Suprapubic skin (tissue), 4 donors: ENCODE results near the gene IFIT3.

Source experiments
- POLR2A ChIP-seq, 2 donors: fragments of 450-650 bp; IDR thresholded peaks; one replicate each; pipeline ENCODE4 v1.6.1; 2017; ENCODE audit warnings: antibody characterized with exemption in 2 of 2, mild to moderate bottlenecking in 2 of 2, moderate library complexity in 2 of 2
- POLR2AphosphoS5 ChIP-seq, 3 donors: sonication (generic); formaldehyde crosslinking; IDR thresholded peaks; one replicate each; pipeline ENCODE4 v1.6.1; 2017; ENCODE audit warnings: antibody characterized with exemption in 3 of 3
- TF ChIP-seq, protein P1 (sequence below), 2 donors: fragments of 200-600 bp in 1 of 2; fragments of 450-650 bp in 1 of 2; sonication (generic) in 1 of 2; IDR thresholded peaks; one replicate each; pipeline ENCODE4 v1.5.1; 2016 to 2019; ENCODE audit warnings: antibody characterized with exemption in 2 of 2, mild to moderate bottlenecking in 1 of 2, moderate library complexity in 1 of 2

DNA sequence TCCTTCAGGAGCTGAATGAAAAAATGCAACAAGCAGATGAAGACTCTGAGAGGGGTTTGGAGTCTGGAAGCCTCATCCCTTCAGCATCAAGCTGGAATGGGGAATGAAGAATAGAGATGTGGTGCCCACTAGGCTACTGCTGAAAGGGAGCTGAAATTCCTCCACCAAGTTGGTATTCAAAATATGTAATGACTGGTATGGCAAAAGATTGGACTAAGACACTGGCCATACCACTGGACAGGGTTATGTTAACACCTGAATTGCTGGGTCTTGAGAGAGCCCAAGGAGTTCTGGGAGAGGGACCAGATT, 20.6 kb upstream of the IFIT3 start:
- no peak for TF ChIP-seq POLR2AphosphoS5 (IDR thresholded peaks at IDR 0.05)
- TF ChIP-seq, protein P1, sequence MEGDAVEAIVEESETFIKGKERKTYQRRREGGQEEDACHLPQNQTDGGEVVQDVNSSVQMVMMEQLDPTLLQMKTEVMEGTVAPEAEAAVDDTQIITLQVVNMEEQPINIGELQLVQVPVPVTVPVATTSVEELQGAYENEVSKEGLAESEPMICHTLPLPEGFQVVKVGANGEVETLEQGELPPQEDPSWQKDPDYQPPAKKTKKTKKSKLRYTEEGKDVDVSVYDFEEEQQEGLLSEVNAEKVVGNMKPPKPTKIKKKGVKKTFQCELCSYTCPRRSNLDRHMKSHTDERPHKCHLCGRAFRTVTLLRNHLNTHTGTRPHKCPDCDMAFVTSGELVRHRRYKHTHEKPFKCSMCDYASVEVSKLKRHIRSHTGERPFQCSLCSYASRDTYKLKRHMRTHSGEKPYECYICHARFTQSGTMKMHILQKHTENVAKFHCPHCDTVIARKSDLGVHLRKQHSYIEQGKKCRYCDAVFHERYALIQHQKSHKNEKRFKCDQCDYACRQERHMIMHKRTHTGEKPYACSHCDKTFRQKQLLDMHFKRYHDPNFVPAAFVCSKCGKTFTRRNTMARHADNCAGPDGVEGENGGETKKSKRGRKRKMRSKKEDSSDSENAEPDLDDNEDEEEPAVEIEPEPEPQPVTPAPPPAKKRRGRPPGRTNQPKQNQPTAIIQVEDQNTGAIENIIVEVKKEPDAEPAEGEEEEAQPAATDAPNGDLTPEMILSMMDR (IDR thresholded peaks at IDR 0.05), result no peak
- TF ChIP-seq POLR2A (IDR thresholded peaks at IDR 0.05), result no peak
